ENCODE results near the gene CLDN5. TPM values are rescaled to one million over a fixed set of nuclear protein-coding genes. Genes with fewer than 3 reads are reported as not detected.
A peak's percentile ranks its signal among the peaks of the same experiment; 100 is the strongest.

The CLDN5 gene
- total and polyA plus RNA-seq, 2 of the 4 experiments (the other 2 are of a cell fraction) = 0.18 to 0.21 TPM

- no peak overlapping the region for H2BK15ac ChIP-seq (ENCODE audit: low read depth, low read length)
- H3K18ac ChIP-seq (ENCODE audit: low read depth, low read length) = no peak overlapping the region
- no peaks in the 10 kb centered on the region for H3K9me3 ChIP-seq (ENCODE audit: control insufficient read depth, insufficient read depth, low read length)
- no peak overlapping the region for H4K5ac ChIP-seq (ENCODE audit: low read depth, low read length)
- no peaks in the 10 kb centered on the region for H4K20me1 ChIP-seq (ENCODE audit: insufficient read depth, low read length)
- dilution Hi-C loops (cut with HindIII; ENCODE audit: low sequenced_read_pairs, unreplicated experiment) (no loop called here), in situ Hi-C loops (cut with MboI; ENCODE audit: low sequenced_read_pairs) (no loop called here), intact Hi-C loops (cut with micrococcal nuclease) (no loop called here)
- no peak overlapping the region for H4K8ac ChIP-seq (ENCODE audit: low read depth in 2 of 2, low read length in 2 of 2)
- H3K14ac ChIP-seq (replicated peaks; ENCODE audit: low read depth, low read length) = no peak overlapping the region
- H3K4ac ChIP-seq (ENCODE audit: low read depth, low read length) = no peak overlapping the region
- peak; percentile 44 for ATAC-seq (ENCODE audit: low read depth)
- peak overlapping the region; percentile 21 for H2AFZ ChIP-seq (replicated peaks; ENCODE audit: low read length, poor library complexity)
- no peak overlapping the region for H2AK9ac ChIP-seq (replicated peaks; ENCODE audit: low read depth, low read length, poor library complexity)
- H3K4me2 ChIP-seq (ENCODE audit: low read depth, low read length) = no peak overlapping the region
- no peak overlapping the region for H3K4me3 ChIP-seq (ENCODE audit: insufficient read depth, low read depth, low read length)
- no peak overlapping the region for H3K56ac ChIP-seq (ENCODE audit: extremely low read depth, insufficient read depth, low read length)
- POLR2A ChIA-PET (ENCODE audit: unreplicated experiment) = interaction anchor here (0.6 kb wide), 1 partner anchor 259 kb away, joined by 6 read pairs; no protein-coding TSS in a partner anchor
- H3K36me3 ChIP-seq (ENCODE audit: control insufficient read depth, insufficient read depth, low read length) = no peaks in the 10 kb centered on the region
- H3K27ac ChIP-seq (ENCODE audit: insufficient read depth, low read length) = no peak overlapping the region
- peaks cover 12% of the 10 kb centered on the region for H3K4me1 ChIP-seq (ENCODE audit: control insufficient read depth, insufficient read depth, low read length)
- TF ChIP-seq USF2 (IDR thresholded peaks at IDR 0.05; ENCODE audit: low read depth, low read length) (peak; percentile 81), FOS (IDR thresholded peaks at IDR 0.05; ENCODE audit: low read depth, low read length) (peak; percentile 24; the same call in 1 of the 2 replicates), CTCF (conservative IDR thresholded peaks at IDR 0.05; ENCODE audit: low read depth, low read length) (no peak), BHLHE40 (IDR thresholded peaks at IDR 0.05; ENCODE audit: low read depth, low read length) (peak; percentile 29; the same call in 1 of the 2 replicates)
- H3K9ac ChIP-seq (ENCODE audit: low read depth, low read length) = no peak overlapping the region
- peaks cover 3% of the 10 kb centered on the region; the same call in 1 of the 2 replicates for H3K27me3 ChIP-seq (ENCODE audit: control insufficient read depth, insufficient read depth, low read length)
- no peak overlapping the region for H3K23ac ChIP-seq (ENCODE audit: low read depth, low read length)
- peak overlapping the region; percentile 16; the same call in 1 of the 2 replicates for H2AK5ac ChIP-seq (ENCODE audit: low read depth, low read length)
- no peaks in the 10 kb centered on the region; the same call in none of the 2 replicates for H3K9me1 ChIP-seq (ENCODE audit: insufficient read depth, low read length)
- no peak overlapping the region for H2BK120ac ChIP-seq (ENCODE audit: low read depth, low read length)
- no CpG with 5 or more reads among the region's 5 CpGs for WGBS, 2 experiments (ENCODE audit: extremely low coverage in 2 of 2, insufficient read length in 1 of 2)
- DNase-seq = peak; percentile 63
- CTCF ChIA-PET = no interaction called here
- H3K79me1 ChIP-seq (ENCODE audit: low read depth in 1 of 2, low read length in 2 of 2) = no peaks in the 10 kb centered on the region
- no peak overlapping the region for H2BK20ac ChIP-seq (ENCODE audit: low read depth, low read length)
- H4K91ac ChIP-seq (ENCODE audit: insufficient read depth, low read depth, low read length) = no peak overlapping the region
- BruUV-seq (replicated peaks) = no TSS peak
- H2BK5ac ChIP-seq (ENCODE audit: low read depth, low read length, poor library complexity, severe bottlenecking) = no peak overlapping the region
These were observed 47.1 kb upstream of the CLDN5 start for GRCh38 chr22:19571207-19571795.
